ENCODE measurements around the gene JAML. TPM values are rescaled to one million over a fixed set of nuclear protein-coding genes. Genes with fewer than 3 reads are reported as not detected.

JAML gene
- total and polyA plus RNA-seq, 2 of the 4 experiments (the other 2 are of a cell fraction): not detected

DNA sequence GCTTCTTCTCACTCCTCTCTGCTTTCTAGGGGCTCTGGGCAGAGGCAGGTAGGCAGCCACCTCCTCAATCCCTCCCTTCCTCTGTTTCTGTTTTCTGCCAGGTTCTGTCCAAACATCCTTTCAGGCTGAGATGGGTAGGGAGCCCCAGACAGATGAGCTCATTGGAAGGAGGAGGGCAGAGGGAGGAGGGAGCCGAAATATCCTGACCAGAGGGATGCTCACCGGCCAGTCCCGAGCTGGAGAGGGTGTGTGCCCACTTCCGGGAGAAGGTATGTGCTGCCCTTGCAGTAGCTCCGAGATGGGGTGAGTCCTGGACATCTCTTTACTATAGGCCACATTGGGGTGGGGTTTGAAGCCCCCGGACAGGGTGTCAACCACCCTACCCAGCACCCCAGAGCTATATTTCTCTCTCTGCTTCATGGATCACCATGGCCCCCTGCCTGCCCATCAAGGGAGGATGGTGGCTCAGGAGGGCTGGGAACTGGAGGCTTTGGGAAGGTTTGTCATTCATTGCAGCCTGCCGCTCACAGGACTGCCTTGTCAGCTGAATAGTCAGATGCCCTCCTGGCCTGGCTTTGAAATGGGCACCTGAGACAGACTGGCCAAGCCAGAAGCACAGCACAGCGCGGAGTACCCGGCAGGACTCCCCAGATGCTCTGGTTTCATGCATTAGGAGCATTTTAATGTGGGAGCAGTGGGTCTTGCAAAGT, 67.5 kb downstream of the JAML start:
- no peak overlapping the region for H2AK5ac ChIP-seq (ENCODE audit: low read depth, low read length)
- no peak overlapping the region for H2BK5ac ChIP-seq (ENCODE audit: low read depth, low read length, poor library complexity, severe bottlenecking)
- CTCF ChIA-PET: no interaction called here
- H3K4me3 ChIP-seq (ENCODE audit: insufficient read depth, low read depth, low read length): no peak overlapping the region
- no peak overlapping the region for H2BK120ac ChIP-seq (ENCODE audit: low read depth, low read length)
- H3K9me1 ChIP-seq (ENCODE audit: insufficient read depth, low read length): no peaks in the 10 kb centered on the region
- H3K4ac ChIP-seq (ENCODE audit: low read depth, low read length): no peak overlapping the region
- H3K79me1 ChIP-seq (ENCODE audit: low read depth in 1 of 2, low read length in 2 of 2): no peaks in the 10 kb centered on the region
- POLR2A ChIA-PET (ENCODE audit: unreplicated experiment): no interaction called here
- intact Hi-C loops (cut with micrococcal nuclease) (no loop called here), in situ Hi-C loops (cut with MboI; ENCODE audit: low sequenced_read_pairs) (no loop called here), dilution Hi-C loops (cut with HindIII; ENCODE audit: low sequenced_read_pairs, unreplicated experiment) (no loop called here)
- no peak overlapping the region for H2AK9ac ChIP-seq (replicated peaks; ENCODE audit: low read depth, low read length, poor library complexity)
- no peak overlapping the region for H4K5ac ChIP-seq (ENCODE audit: low read depth, low read length)
- WGBS, 2 experiments (ENCODE audit: extremely low coverage in 2 of 2, insufficient read length in 1 of 2): 51% methylated on average over 3 of the region's 10 CpGs; no CpG with 5 or more reads in 1 of the 2 experiments
- H2BK20ac ChIP-seq (ENCODE audit: low read depth, low read length): no peak overlapping the region
- no peak overlapping the region for H2AFZ ChIP-seq (replicated peaks; ENCODE audit: low read length, poor library complexity)
- H3K36me3 ChIP-seq (ENCODE audit: control insufficient read depth, insufficient read depth, low read length): no peaks in the 10 kb centered on the region
- no peak overlapping the region for H4K8ac ChIP-seq (ENCODE audit: low read depth in 2 of 2, low read length in 2 of 2)
- no peak for DNase-seq
- no peak overlapping the region for H3K56ac ChIP-seq (ENCODE audit: extremely low read depth, insufficient read depth, low read length)
- H3K27ac ChIP-seq (ENCODE audit: insufficient read depth, low read length): no peak overlapping the region
- no peak for ATAC-seq (ENCODE audit: low read depth)
- H3K9ac ChIP-seq (ENCODE audit: low read depth, low read length): no peak overlapping the region
- H3K27me3 ChIP-seq (ENCODE audit: control insufficient read depth, insufficient read depth, low read length): peaks cover 84% of the 10 kb centered on the region
- no peaks in the 10 kb centered on the region for H3K9me3 ChIP-seq (ENCODE audit: control insufficient read depth, insufficient read depth, low read length)
- H3K4me1 ChIP-seq (ENCODE audit: control insufficient read depth, insufficient read depth, low read length): no peaks in the 10 kb centered on the region; the same call in 1 of the 2 replicates
- TF ChIP-seq RCOR1 (IDR thresholded peaks at IDR 0.05; ENCODE audit: insufficient replicate concordance, low read length): no peak
- TF ChIP-seq, protein P1, sequence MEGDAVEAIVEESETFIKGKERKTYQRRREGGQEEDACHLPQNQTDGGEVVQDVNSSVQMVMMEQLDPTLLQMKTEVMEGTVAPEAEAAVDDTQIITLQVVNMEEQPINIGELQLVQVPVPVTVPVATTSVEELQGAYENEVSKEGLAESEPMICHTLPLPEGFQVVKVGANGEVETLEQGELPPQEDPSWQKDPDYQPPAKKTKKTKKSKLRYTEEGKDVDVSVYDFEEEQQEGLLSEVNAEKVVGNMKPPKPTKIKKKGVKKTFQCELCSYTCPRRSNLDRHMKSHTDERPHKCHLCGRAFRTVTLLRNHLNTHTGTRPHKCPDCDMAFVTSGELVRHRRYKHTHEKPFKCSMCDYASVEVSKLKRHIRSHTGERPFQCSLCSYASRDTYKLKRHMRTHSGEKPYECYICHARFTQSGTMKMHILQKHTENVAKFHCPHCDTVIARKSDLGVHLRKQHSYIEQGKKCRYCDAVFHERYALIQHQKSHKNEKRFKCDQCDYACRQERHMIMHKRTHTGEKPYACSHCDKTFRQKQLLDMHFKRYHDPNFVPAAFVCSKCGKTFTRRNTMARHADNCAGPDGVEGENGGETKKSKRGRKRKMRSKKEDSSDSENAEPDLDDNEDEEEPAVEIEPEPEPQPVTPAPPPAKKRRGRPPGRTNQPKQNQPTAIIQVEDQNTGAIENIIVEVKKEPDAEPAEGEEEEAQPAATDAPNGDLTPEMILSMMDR (conservative IDR thresholded peaks at IDR 0.05; ENCODE audit: low read depth, low read length): no peak
- TF ChIP-seq, protein P2, sequence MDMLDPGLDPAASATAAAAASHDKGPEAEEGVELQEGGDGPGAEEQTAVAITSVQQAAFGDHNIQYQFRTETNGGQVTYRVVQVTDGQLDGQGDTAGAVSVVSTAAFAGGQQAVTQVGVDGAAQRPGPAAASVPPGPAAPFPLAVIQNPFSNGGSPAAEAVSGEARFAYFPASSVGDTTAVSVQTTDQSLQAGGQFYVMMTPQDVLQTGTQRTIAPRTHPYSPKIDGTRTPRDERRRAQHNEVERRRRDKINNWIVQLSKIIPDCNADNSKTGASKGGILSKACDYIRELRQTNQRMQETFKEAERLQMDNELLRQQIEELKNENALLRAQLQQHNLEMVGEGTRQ (IDR thresholded peaks at IDR 0.05; ENCODE audit: low read depth, low read length): no peak
- TF ChIP-seq RFX5 (IDR thresholded peaks at IDR 0.05; ENCODE audit: low read depth, low read length): no peak
- no peak for TF ChIP-seq MAZ (IDR thresholded peaks at IDR 0.05; ENCODE audit: borderline replicate concordance, low read depth, low read length)
- H3K23ac ChIP-seq (ENCODE audit: low read depth, low read length): no peak overlapping the region
- no peaks in the 10 kb centered on the region for H4K20me1 ChIP-seq (ENCODE audit: insufficient read depth, low read length)
- H4K91ac ChIP-seq (ENCODE audit: insufficient read depth, low read depth, low read length): no peak overlapping the region
- no peak overlapping the region for H3K4me2 ChIP-seq (ENCODE audit: low read depth, low read length)
- no TSS peak for BruUV-seq (replicated peaks)
- no peak overlapping the region for H3K18ac ChIP-seq (ENCODE audit: low read depth, low read length)
- H2BK15ac ChIP-seq (ENCODE audit: low read depth, low read length): no peak overlapping the region
- no peak overlapping the region for H3K14ac ChIP-seq (replicated peaks; ENCODE audit: low read depth, low read length)
